Stimulated activated CD4-positive, alpha-beta T cell treated with anti-CD3 and anti-CD28 coated beads, Interleukin-15, amount 100 ng/mL, for 24 hours (primary cell): ENCODE results near the gene UVRAG.
A peak's percentile ranks its signal among the peaks of the same experiment; 100 is the strongest.

Experiments
- DNase-seq: peaks from one replicate; pipeline ENCODE4 v3.0.0-alpha.2; 2020

The UVRAG gene

DNA sequence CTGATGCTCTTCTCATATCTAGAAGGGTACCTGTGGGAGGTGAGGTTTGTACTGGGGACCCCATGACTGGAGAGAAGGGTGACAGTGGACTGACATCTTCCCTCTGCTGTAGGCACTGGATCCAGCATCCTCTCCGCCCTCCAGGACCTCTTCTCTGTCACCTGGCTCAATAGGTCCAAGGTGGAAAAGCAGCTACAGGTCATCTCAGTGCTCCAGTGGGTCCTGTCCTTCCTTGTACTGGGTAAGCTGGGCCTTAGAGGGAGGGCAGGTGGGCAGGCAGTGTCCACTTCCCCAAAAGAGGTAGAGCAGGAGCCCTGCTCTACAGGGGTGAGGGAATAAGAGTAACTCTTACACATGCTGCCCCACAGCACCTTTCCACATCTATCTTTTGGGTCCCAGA is 30.5 kb upstream of the UVRAG start:
- no peak for DNase-seq

DNA sequence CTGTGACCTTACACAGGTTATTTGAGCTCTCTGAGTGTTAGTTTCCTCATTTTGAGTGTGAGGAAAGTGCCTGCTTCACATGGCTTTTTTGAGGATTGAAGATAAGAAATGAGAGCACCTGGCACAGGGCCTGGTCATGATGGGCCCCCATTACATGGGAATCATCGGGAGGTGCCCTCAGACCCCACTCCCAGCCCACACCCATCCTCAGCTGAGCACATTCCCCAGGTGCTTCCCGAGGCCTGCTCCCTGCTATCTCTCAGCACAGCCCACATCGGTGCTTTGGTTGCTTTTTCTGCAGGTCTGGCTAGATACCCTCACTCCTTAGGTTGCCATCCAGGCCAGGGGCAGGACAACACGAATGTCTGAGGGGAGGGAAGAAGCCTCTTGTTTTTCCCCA is 29.8 kb upstream of the UVRAG start:
- no peak for DNase-seq

- no peak for DNase-seq
Observed at GRCh38 chr11:75786101-75786736, 28.8 kb upstream of the UVRAG start.

GRCh38 chr11:75789521-75789920 is 25.5 kb upstream of the UVRAG start:
- no peak for DNase-seq

DNA sequence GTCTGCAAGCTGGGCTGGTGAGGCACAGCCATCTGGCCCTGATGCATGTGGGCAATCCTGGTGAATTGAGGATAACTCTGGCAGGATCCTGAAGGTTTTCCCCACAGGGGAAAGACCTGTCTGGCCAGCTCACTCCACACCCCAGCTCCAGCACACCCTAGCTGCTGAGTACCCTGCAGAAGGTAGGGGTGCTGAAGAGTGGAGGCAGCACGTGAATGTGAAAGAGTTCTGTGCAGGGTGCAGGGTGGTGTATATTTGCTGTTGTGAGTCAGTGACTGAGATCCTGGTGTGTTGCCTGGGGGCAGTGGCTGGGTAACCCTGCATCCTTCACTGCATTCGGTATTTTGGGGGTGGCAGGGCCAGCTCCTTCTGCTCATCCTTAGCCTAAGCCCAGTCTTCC is 24.0 kb upstream of the UVRAG start:
- no peak for DNase-seq

DNA sequence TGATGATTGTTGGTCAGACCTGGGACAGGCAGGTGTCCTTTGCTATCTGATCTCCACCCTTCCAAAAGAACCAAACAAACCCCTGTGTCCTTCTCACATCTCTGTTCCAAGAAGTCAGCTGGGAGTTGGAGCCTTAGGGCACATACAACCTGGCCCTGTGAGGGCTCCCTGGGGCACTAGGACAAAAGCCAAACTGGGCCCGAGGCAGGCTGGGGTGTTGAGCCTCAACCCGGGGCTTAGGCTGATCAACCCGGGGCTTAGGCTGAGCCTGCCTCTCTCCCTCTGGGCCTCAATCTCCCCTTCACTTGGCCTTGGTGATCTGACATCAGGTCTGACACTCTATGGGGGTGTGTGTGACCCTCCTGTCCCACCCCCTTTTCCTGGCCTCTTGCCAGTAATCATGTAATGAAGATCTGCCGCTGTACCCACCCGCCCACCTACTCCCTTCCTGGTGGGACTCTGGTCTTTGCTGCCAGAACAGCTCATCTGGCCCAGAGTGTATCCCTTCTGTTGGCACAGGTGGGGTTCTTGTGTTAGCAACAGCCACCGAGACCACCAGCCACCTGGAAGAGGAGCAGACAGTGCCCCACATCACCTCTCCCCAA is 22.8 kb upstream of the UVRAG start:
- no peak for DNase-seq

DNA sequence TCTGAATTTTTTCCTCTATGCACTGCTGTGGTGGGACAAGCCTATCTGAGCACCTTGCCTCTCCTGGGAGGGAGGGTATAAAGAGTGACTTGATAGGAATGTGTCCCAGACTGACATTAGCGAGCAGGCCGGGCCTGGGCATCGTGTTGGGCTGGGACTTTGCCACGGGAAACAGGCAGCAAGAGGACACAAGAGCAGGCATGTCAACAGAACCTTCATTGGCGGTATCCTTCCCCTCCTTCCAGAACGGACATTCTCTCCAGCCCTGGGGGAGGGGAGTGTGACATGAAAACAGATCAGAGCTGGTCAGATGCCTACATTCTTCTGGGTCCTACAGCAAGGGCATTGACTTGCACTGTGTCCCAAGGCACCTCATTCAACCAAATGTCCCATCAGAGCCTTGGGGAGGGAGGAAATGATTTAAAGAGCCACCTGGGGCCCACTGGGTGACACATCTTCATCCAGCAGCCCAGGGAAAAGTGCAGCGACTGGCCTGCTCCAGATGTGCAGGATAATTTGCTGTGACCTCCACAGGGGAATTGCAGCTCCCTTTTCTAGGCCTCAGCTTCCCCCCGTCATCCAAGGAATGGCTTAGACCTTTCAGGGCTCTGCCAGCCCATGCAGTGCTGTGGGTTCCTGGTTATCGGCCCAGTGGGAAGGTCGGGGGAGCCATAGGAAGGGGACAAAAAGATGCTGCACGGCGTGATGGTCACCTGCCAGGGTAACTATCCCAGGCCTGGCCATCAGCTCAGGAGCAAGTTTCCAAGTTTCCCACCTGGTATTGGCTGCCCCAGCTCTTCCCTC is 21.8 kb upstream of the UVRAG start:
- no peak for DNase-seq

GRCh38 chr11:75793966-75794365 is 21.0 kb upstream of the UVRAG start:
- DNase-seq, result no peak

GRCh38 chr11:75795276-75796090 is 19.5 kb upstream of the UVRAG start:
- no peak for DNase-seq

GRCh38 chr11:75796091-75796435 is 18.9 kb upstream of the UVRAG start:
- no peak for DNase-seq

DNA sequence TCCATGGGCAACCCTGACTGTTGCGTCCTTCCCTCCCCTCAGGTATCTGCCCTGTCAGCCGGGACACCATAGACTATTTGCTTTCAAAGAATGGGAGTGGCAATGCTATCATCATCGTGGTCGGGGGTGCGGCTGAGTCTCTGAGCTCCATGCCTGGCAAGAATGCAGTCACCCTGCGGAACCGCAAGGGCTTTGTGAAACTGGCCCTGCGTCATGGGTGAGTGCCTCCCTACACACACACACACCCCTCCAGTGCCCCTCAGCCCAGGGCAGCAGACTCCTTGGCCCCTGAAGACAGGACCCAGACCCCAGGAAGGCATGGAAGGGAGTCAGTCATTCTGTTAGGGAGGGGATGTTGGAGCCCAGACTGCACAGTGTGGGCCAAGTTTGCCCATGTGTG is 17.9 kb upstream of the UVRAG start:
- DNase-seq, result no peak

DNA sequence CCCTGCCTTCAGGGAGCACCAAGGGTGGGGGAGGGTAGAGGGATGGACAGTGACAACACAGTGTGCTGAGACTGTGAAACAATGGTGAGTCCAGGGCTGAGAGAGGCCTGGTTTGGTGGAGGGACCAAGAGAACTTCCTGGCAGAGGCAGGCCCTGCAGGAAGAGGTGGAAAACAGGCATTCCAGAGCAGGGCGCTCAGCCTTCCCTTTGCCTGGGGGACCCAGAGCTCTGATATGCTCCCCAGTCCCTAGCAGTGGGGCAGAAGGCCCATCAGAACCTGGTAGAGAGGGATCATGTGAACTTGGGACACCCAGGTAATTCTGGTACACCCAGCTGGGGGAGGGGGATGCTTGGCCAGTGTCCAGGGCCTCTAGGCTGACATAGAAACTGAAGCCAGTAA is 17.2 kb upstream of the UVRAG start:
- no peak for DNase-seq

- DNase-seq, result no peak
Observed at GRCh38 chr11:75800136-75800675, 14.8 kb upstream of the UVRAG start.

DNA sequence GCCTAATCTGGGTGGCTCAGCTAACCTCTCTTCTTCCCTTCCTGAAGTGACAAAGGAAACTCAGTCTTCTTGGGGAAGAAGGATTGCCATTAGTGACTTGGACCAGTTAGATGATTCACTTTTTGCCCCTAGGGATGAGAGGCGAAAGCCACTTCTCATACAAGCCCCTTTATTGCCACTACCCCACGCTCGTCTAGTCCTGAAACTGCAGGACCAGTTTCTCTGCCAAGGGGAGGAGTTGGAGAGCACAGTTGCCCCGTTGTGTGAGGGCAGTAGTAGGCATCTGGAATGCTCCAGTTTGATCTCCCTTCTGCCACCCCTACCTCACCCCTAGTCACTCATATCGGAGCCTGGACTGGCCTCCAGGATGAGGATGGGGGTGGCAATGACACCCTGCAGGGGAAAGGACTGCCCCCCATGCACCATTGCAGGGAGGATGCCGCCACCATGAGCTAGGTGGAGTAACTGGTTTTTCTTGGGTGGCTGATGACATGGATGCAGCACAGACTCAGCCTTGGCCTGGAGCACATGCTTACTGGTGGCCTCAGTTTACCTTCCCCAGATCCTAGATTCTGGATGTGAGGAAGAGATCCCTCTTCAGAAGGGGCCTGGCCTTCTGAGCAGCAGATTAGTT is 14.2 kb upstream of the UVRAG start:
- no peak for DNase-seq

DNA sequence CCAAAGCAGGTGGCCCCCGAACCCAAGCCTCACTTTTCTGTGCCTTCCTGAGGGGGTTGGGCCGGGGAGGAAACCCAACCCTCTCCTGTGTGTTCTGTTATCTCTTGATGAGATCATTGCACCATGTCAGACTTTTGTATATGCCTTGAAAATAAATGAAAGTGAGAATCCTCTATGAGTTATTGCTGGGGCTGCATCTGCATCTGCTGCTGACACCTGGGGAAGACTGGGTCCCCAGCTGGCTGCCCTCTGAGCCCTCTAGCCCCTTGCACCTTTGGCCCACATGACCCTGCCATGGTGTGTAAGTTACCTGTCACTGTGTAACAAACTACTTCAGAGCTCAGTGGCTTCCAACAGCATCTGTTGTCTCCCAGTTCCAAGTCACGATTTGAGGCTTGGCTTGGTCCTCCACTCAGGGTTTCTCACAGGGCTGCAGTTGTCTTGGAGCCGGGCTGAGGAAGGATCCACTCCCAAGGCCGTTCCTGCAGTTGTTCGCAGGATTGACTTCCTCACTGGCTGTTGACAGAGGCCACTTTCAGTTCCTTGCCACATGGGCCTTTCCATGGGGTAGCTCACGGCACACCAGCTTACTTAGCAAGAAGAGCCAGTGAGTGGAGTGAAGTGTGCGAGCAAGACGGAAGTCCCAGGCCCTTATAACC is 13.5 kb upstream of the UVRAG start:
- DNase-seq, result no peak

DNA sequence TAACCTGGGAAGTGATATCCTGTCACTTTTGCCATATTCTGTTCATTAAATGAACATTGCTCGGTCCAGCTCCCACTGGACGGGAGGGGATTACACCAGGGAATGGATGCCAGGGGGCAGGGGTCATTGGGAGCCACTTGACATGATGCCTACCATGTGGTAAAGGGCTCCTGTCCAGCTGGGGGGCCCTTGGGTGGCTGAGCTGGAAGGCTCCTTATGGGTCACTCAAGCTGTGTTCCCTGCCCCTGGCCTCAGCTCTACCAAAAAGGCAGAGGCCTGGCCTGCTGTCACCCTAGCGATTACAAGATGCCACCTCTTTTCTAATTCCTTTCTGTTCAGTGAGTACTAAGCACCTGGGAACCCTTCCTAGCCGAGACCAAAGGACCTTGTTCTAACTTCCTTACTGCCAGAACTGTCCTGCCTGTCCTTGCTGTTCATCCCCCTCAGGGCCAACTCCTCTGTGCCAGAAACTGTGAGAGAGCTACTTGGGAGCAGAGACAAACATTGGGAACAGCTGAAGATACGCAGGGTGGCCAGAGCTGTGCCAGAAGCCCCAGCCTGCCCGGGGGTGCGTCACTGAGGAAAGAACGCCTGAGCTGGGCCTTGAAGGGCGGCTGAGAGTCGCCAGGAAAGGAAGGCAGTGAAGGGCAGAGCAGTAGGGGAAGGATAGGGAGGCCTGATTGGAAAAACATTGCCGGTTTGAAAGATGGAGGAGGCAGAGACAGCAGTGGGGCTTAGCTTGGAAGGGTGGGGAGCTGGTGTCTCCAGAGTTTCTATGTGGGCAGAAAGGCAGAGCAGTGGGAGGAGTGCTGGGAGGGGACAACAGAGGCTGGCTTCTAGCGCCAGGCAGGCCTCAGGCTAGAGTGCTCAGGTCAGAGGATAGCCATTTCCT is 12.7 kb upstream of the UVRAG start:
- no peak for DNase-seq

GRCh38 chr11:75802913-75803820 is 11.8 kb upstream of the UVRAG start:
- peak; percentile 77 for DNase-seq

DNA sequence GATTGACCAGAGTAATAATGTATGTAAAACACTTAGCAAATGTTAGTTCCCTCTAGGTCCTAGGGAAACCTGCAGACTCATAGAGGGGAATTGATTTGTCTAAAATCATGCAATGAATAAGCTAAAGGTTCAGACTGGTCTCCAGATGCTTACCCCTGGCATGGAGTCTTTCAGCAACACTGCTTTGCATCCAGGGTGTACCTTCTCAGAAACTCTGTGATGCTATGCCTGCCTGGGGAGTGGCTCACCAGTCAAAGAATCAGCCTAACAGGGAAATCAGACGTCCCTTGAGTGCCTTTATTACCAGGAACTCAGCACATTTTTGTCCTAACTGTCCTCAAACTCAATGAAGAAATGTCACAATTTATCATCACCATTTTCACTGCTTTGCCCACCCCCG is 5.9 kb upstream of the UVRAG start:
- no peak for DNase-seq

DNA sequence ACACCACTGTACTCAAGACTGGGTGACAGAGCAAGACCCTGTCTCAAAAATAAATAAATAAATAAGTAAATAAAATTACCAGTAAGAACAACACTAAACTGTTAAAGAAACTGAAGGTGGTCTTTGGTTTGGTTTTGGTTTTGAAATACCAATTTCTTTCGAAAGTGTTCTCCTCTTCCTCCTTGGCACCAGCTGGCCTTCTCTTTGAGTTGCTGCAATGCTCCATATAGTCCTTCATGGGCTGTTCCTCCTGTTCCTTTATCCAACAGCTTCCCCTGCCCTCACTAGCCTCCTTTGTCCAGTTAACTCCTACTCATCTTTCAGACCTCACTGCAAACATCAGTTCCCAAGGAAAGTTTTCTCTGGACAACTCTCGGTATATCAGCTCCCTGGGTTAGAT is 5.0 kb upstream of the UVRAG start:
- no peak for DNase-seq
